GM23248 (cell line): Measurements from ENCODE around the gene RAD51B.

Experiments used
- EZH2 ChIP-seq: fragments of 200-600 bp; sonication (generic); IDR thresholded peaks from 2 replicates; pipeline ENCODE4 v1.6.1; 2018; ENCODE audit warnings: antibody characterized with exemption, mild to moderate bottlenecking; ENCODE audit not compliant: insufficient read depth, poor library complexity, severe bottlenecking
- EZH2phosphoT487 ChIP-seq: fragments of 200-600 bp; sonication (generic); IDR thresholded peaks from 2 replicates; pipeline ENCODE4 v1.6.1; 2018; ENCODE audit warnings: antibody characterized with exemption, moderate library complexity, mild to moderate bottlenecking, low read depth; ENCODE audit not compliant: insufficient read depth

DNA sequence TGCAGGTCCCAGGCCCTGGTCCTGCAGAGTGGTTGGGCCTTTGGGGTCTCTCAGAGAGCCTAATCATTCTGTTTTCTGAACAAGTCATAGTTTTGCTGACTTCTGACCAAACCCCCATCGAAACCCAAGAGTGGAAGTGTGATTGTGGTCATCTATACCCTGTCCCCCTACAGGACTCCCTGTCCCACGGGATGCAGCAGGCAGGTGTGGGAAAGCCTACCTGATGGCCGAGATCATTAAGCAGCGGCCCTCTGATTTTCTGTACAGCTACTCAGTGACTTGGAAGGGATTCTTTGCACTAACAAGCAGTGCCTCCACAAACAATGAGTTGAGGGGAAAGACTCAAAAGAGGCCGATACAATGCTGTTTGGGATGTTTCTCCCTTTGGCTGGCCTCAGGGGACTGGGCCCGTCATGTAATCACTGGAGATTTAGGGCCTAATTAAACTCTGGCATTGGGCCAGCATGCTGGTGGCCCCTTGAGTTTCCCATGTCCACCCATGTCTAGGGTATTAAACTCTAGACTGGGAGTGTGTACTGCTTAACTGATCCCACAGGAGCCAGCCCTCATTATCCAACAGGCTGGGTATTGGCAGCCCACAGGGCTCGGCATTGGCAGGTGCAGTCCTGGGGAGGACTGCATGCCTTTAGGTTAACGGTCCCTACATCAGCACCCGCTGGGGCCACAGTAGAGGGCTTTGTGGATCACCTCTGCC is 780.5 kb downstream of the RAD51B start:
- TF ChIP-seq EZH2phosphoT487 (no peak), EZH2 (no peak)
